Endometrial microvascular endothelial cells (primary cell): ENCODE measurements around the gene TLCD4. TPM values are rescaled to one million over a fixed set of nuclear protein-coding genes. Genes with fewer than 3 reads are reported as not detected.
"Not testable (repeated sequence)": the region's sequence is repeated elsewhere in the genome, so short reads cannot be mapped to it uniquely, and the experiment has no call there.

Source experiments
- in situ Hi-C: cut with HindIII; loops from 2 replicates; pipeline ENCODE4 v1.10.0; 2017; ENCODE audit warnings: low sequenced_read_pairs, low pct_unique_long_range_greater_than_20kb; ENCODE audit errors: inconsistent ontology term
- total RNA-seq: library from RNA; depleted of rRNA; stranded (reverse); fragments of >200 nt; gene quantifications from one replicate; pipeline ENCODE4 v1.2.3, GENCODE V29; 2015; ENCODE audit errors: inconsistent ontology term

TLCD4 gene
- total RNA-seq, 1 donor from 2014 or later, result not detected

- in situ Hi-C loops, result not testable (repeated sequence)
Observed at GRCh38 chr1:95091290-95091689, 25.9 kb upstream of the TLCD4 start.

GRCh38 chr1:95092891-95093290 is 24.3 kb upstream of the TLCD4 start:
- in situ Hi-C loops, result not testable (repeated sequence)

- in situ Hi-C loops, result no loop called here
Observed at GRCh38 chr1:95093296-95093695, 23.9 kb upstream of the TLCD4 start.

GRCh38 chr1:95094923-95095322 is 22.2 kb upstream of the TLCD4 start:
- in situ Hi-C loops, result no loop called here

GRCh38 chr1:95095833-95096217 is 21.3 kb upstream of the TLCD4 start:
- in situ Hi-C loops, result no loop called here

GRCh38 chr1:95096218-95096841 is 20.8 kb upstream of the TLCD4 start:
- in situ Hi-C loops, result no loop called here

- in situ Hi-C loops, result no loop called here
Observed at GRCh38 chr1:95097426-95097825, 19.7 kb upstream of the TLCD4 start.

GRCh38 chr1:95098196-95098595 is 19.0 kb upstream of the TLCD4 start:
- in situ Hi-C loops, result no loop called here

GRCh38 chr1:95108792-95109191 is 8.4 kb upstream of the TLCD4 start:
- in situ Hi-C loops, result no loop called here

GRCh38 chr1:95111014-95111413 is 6.1 kb upstream of the TLCD4 start:
- in situ Hi-C loops, result no loop called here

- in situ Hi-C loops, result no loop called here
Observed at GRCh38 chr1:95113684-95114083, 3.5 kb upstream of the TLCD4 start.

- in situ Hi-C loops, result no loop called here
Observed at GRCh38 chr1:95115708-95116137, 1.4 kb upstream of the TLCD4 start.

GRCh38 chr1:95116580-95117206 is 462 bp upstream of the TLCD4 start:
- in situ Hi-C loops, result no loop called here

GRCh38 chr1:95118067-95118499 is 928 bp downstream of the TLCD4 start:
- in situ Hi-C loops, result no loop called here

GRCh38 chr1:95118710-95119109 is 1.6 kb downstream of the TLCD4 start:
- in situ Hi-C loops, result no loop called here

- in situ Hi-C loops, result no loop called here
Observed at GRCh38 chr1:95119273-95119672, 2.1 kb downstream of the TLCD4 start.

- in situ Hi-C loops, result no loop called here
Observed at GRCh38 chr1:95122151-95122697, 5.1 kb downstream of the TLCD4 start.

- in situ Hi-C loops, result no loop called here
Observed at GRCh38 chr1:95124342-95124741, 7.2 kb downstream of the TLCD4 start.

- in situ Hi-C loops, result no loop called here
Observed at GRCh38 chr1:95126366-95126765, 9.2 kb downstream of the TLCD4 start.

- in situ Hi-C loops, result no loop called here
Observed at GRCh38 chr1:95126846-95127245, 9.7 kb downstream of the TLCD4 start.
